NCI-H774 (cell line): ENCODE measurements around the gene PLCB3.
"Not testable (repeated sequence)": the region's sequence is repeated elsewhere in the genome, so short reads cannot be mapped to it uniquely, and the experiment has no call there.

Source experiments
- DNase-seq: peaks from one replicate; lab custom pipeline; 2025; lab: John Stamatoyannopoulos, UW

The PLCB3 gene

GRCh38 chr11:64305075-64305690, 53.9 kb downstream of the PLCB3 start, which contains the start of gene ESRRA:
Gene ESRRA, plus strand, starts transcription at chr11:64305524. Its CDS starts 1,656 bp downstream, at chr11:64307180.
- peak; percentile 100 for DNase-seq

- peak; percentile 59 for DNase-seq
These were observed 54.6 kb downstream of the PLCB3 start for GRCh38 chr11:64305691-64306562.

- DNase-seq, result no peak
These were observed 55.2 kb downstream of the PLCB3 start for GRCh38 chr11:64306563-64306875.

GRCh38 chr11:64306876-64307622, 55.7 kb downstream of the PLCB3 start:
- DNase-seq, result no peak

GRCh38 chr11:64307795-64308194, 56.5 kb downstream of the PLCB3 start:
- DNase-seq, result not testable (repeated sequence)

- DNase-seq, result no peak
These were observed 61.6 kb downstream of the PLCB3 start for GRCh38 chr11:64312947-64313346.

- no peak for DNase-seq
These were observed 62.3 kb downstream of the PLCB3 start for GRCh38 chr11:64313491-64314145.

GRCh38 chr11:64314146-64314804, 62.9 kb downstream of the PLCB3 start:
- no peak for DNase-seq

- no peak for DNase-seq
These were observed 63.7 kb downstream of the PLCB3 start for GRCh38 chr11:64314805-64315561.

GRCh38 chr11:64315667-64316526, 64.6 kb downstream of the PLCB3 start:
- DNase-seq, result not testable (repeated sequence)

GRCh38 chr11:64316672-64317324, 65.5 kb downstream of the PLCB3 start:
- DNase-seq, result peak; percentile 34

GRCh38 chr11:64317325-64317960, 66.1 kb downstream of the PLCB3 start, which contains the start of gene TRMT112:
Gene TRMT112, minus strand, starts transcription at chr11:64317559. Its CDS starts 33 bp downstream, at chr11:64317526.
- peak; percentile 99 for DNase-seq

- peak; percentile 98 for DNase-seq
These were observed 66.8 kb downstream of the PLCB3 start, which contains the start of gene PRDX5 for GRCh38 chr11:64317961-64318765. Gene PRDX5, plus strand, starts transcription at chr11:64318121. Its CDS starts 95 bp downstream, at chr11:64318216.
